H1 (cell line): ENCODE measurements around the gene E2F2.

Experiments
- GTF2F1 ChIP-seq: IDR thresholded peaks from 2 replicates; pipeline ENCODE4 v1.6.1; 2012; ENCODE audit warnings: low read depth, low read length, improper control_type of control experiment, borderline replicate concordance
- KDM5A ChIP-seq: fragments of 200-600 bp; IDR thresholded peaks from 2 replicates; pipeline ENCODE4 v1.7.1; 2012; ENCODE audit warnings: mild to moderate bottlenecking, low read length, inconsistent platforms, mixed read lengths
- POLR2A ChIP-seq, 2 experiments: IDR thresholded peaks; 1 replicate in 1 of 2; 2 replicates in 1 of 2; pipeline ENCODE4 v1.6.1; 2011; ENCODE audit warnings: low read depth in 2 of 2, low read length in 2 of 2, mild to moderate bottlenecking in 2 of 2; ENCODE audit errors: control extremely low read depth in 1 of 2
- RAD21 ChIP-seq, 2 experiments: IDR thresholded peaks in 1 of 2; conservative IDR thresholded peaks in 1 of 2; 2 replicates each; pipeline ENCODE4 v1.6.1; 2011; ENCODE audit warnings: low read depth in 2 of 2, low read length in 2 of 2, improper control_type of control experiment in 1 of 2, inconsistent platforms in 1 of 2, mild to moderate bottlenecking in 1 of 2, moderate library complexity in 1 of 2
- RFX5 ChIP-seq: IDR thresholded peaks from 2 replicates; pipeline ENCODE4 v1.6.1; 2011; ENCODE audit warnings: low read depth, low read length, improper control_type of control experiment, borderline replicate concordance
- SP1 ChIP-seq: IDR thresholded peaks from 2 replicates; pipeline ENCODE4 v1.6.1; 2011; ENCODE audit warnings: low read depth, low read length
- SRF ChIP-seq: IDR thresholded peaks from 2 replicates; pipeline ENCODE4 v1.6.1; 2011; ENCODE audit warnings: mild to moderate bottlenecking, low read depth, low read length, moderate library complexity
- TCF12 ChIP-seq: IDR thresholded peaks from 2 replicates; pipeline ENCODE4 v1.6.1; 2011; ENCODE audit warnings: low read depth, mild to moderate bottlenecking, low read length
- TEAD4 ChIP-seq: IDR thresholded peaks from 2 replicates; pipeline ENCODE4 v1.6.1; 2012; ENCODE audit warnings: low read depth, low read length, inconsistent platforms, mixed read lengths
- TF ChIP-seq, protein P1 (sequence below), 3 experiments: IDR thresholded peaks; 1 replicate in 2 of 3; 2 replicates in 1 of 3; pipeline versions ENCODE4 v1.5.1 to v1.6.1; 2011; ENCODE audit warnings: low read length in 3 of 3, mild to moderate bottlenecking in 3 of 3, inconsistent platforms in 2 of 3, low read depth in 1 of 3, moderate library complexity in 1 of 3; ENCODE audit not compliant: insufficient read depth in 1 of 3; ENCODE audit errors: control extremely low read depth in 1 of 3

DNA sequence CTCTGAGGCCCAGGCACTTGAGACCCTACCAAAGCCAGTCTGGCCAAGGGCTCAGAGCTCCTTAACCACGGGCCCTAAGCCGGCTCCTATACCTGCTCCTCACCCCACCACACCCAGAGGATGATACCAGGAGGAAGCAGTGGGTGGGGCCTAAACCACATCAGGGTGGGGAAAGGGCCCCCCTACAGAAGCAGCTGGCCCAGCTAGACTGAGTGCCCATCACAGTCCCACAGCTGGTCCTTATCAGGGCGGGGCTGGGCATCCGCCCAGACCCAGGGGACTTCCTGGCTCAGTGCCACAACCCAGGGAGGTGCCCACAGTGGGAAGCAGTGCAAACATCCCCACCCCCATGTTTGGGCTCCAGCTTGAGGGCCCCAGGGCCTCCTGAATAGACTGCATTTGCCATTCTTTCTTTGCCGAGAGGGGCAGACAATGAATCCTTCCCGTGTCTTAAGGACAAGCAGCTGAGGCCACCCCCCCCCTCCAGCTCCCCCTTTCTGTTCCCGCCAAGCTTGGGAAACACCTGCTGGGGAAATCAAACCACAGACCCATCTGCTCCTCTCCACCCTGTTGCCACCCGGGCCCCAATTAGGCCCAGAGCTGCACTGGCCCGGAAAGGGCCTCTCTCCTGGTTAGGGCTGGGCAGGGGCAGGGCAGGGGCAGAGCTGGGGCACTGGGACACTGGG is 6.2 kb downstream of the E2F2 start:
- TF ChIP-seq TEAD4, result no peak
- TF ChIP-seq KDM5A, result no peak
- TF ChIP-seq SP1, result no peak
- TF ChIP-seq SRF, result no peak
- no peak for TF ChIP-seq RAD21 (IDR thresholded peaks at IDR 0.05 in 1 of 2, conservative IDR thresholded peaks at IDR 0.05 in 1 of 2; ENCODE audit: low read depth in 2 of 2, low read length in 2 of 2)
- TF ChIP-seq, protein P1, sequence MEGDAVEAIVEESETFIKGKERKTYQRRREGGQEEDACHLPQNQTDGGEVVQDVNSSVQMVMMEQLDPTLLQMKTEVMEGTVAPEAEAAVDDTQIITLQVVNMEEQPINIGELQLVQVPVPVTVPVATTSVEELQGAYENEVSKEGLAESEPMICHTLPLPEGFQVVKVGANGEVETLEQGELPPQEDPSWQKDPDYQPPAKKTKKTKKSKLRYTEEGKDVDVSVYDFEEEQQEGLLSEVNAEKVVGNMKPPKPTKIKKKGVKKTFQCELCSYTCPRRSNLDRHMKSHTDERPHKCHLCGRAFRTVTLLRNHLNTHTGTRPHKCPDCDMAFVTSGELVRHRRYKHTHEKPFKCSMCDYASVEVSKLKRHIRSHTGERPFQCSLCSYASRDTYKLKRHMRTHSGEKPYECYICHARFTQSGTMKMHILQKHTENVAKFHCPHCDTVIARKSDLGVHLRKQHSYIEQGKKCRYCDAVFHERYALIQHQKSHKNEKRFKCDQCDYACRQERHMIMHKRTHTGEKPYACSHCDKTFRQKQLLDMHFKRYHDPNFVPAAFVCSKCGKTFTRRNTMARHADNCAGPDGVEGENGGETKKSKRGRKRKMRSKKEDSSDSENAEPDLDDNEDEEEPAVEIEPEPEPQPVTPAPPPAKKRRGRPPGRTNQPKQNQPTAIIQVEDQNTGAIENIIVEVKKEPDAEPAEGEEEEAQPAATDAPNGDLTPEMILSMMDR (IDR thresholded peaks at IDR 0.05; ENCODE audit: control extremely low read depth in 1 of 3, insufficient read depth in 1 of 3, low read depth in 1 of 3, low read length in 3 of 3), result no peak
- no peak for TF ChIP-seq POLR2A (IDR thresholded peaks at IDR 0.05; ENCODE audit: control extremely low read depth in 1 of 2, low read depth in 2 of 2, low read length in 2 of 2)
- no peak for TF ChIP-seq RFX5
- TF ChIP-seq TCF12, result no peak
- TF ChIP-seq GTF2F1, result no peak
